ENCODE results near the gene SYT1.

Gene SYT1

GRCh38 chr12:79053394-79053793 is 188.8 kb downstream of the SYT1 start:
- Histone ChIP-seq H3K27ac (ENCODE audit: insufficient read depth, low read depth, low read length, poor library complexity, severe bottlenecking) (no peak overlapping the region), H3K27me3 (ENCODE audit: control insufficient read depth, insufficient read depth, low read length, poor library complexity, severe bottlenecking) (no peaks in the 10 kb centered on the region), H3K4me3 (ENCODE audit: insufficient read depth, low read depth, low read length) (no peak overlapping the region), H3K4me1 (ENCODE audit: control insufficient read depth, insufficient read depth, low read length) (no peaks in the 10 kb centered on the region), H3K36me3 (ENCODE audit: control insufficient read depth, insufficient read depth, low read length) (no peaks in the 10 kb centered on the region), H3K9me3 (ENCODE audit: control insufficient read depth, low read length) (no peaks in the 10 kb centered on the region)
- no CpG with 5 or more reads among the region's 3 CpGs for WGBS, 2 experiments

- WGBS, 2 experiments = 82 to 91% methylated on average over 2 to 3 of the region's 3 CpGs
- Histone ChIP-seq H3K4me3 (ENCODE audit: insufficient read depth, low read depth, low read length) (no peak overlapping the region), H3K9me3 (ENCODE audit: control insufficient read depth, low read length) (no peaks in the 10 kb centered on the region), H3K27ac (ENCODE audit: insufficient read depth, low read depth, low read length, poor library complexity, severe bottlenecking) (no peak overlapping the region), H3K4me1 (ENCODE audit: control insufficient read depth, insufficient read depth, low read length) (no peaks in the 10 kb centered on the region), H3K36me3 (ENCODE audit: control insufficient read depth, insufficient read depth, low read length) (no peaks in the 10 kb centered on the region), H3K27me3 (ENCODE audit: control insufficient read depth, insufficient read depth, low read length, poor library complexity, severe bottlenecking) (no peaks in the 10 kb centered on the region)
Measured at GRCh38 chr12:79055926-79056674, 191.5 kb downstream of the SYT1 start.

DNA sequence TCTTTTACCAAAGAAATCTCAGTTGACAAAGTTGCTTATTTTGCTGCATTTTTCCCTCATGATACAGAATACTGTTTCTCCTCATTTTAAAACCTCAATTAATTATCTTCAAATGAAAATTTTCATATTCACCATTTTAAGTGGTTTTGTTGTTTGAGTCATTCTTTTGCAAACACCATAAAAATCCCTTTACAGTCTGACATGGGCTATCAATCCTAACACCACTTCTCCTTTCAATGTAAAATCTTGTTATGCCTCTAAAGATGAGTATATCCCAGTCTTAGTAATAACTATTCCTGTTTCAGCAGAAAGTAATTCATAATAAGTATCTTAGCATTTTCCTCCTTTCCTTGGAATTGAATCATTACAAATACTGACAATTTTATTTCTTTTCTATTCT is 192.2 kb downstream of the SYT1 start:
- no peaks in the 10 kb centered on the region for H3K36me3 ChIP-seq (ENCODE audit: control insufficient read depth, insufficient read depth, low read length)
- H3K9me3 ChIP-seq (ENCODE audit: control insufficient read depth, low read length) = no peaks in the 10 kb centered on the region
- no peak overlapping the region for H3K4me3 ChIP-seq (ENCODE audit: insufficient read depth, low read depth, low read length)
- H3K27me3 ChIP-seq (ENCODE audit: control insufficient read depth, insufficient read depth, low read length, poor library complexity, severe bottlenecking) = no peaks in the 10 kb centered on the region
- H3K4me1 ChIP-seq (ENCODE audit: control insufficient read depth, insufficient read depth, low read length) = no peaks in the 10 kb centered on the region
- H3K27ac ChIP-seq (ENCODE audit: insufficient read depth, low read depth, low read length, poor library complexity, severe bottlenecking) = no peak overlapping the region

DNA sequence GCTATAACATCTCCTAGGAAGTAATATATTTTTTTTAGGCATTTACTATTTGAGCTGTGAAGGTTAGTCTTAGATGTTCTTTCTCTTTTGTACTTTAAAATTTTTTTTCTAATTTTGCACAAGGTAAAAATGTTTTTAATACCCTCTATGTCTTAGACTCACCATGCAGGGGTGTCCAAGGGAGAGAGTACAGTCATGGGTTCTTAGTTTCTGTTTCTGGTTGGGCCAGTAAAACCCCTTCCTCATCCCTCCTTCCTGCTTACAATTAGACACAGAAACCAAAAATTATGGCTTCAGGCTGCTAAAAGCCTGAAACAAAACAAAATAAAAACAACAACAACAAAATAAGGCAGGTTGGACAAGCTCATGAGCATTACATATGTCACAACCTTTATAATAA is 193.0 kb downstream of the SYT1 start:
- H3K36me3 ChIP-seq (ENCODE audit: control insufficient read depth, insufficient read depth, low read length) = no peaks in the 10 kb centered on the region
- no peak overlapping the region for H3K27ac ChIP-seq (ENCODE audit: insufficient read depth, low read depth, low read length, poor library complexity, severe bottlenecking)
- no peaks in the 10 kb centered on the region for H3K27me3 ChIP-seq (ENCODE audit: control insufficient read depth, insufficient read depth, low read length, poor library complexity, severe bottlenecking)
- H3K4me3 ChIP-seq (ENCODE audit: insufficient read depth, low read depth, low read length) = no peak overlapping the region
- H3K9me3 ChIP-seq (ENCODE audit: control insufficient read depth, low read length) = no peaks in the 10 kb centered on the region
- H3K4me1 ChIP-seq (ENCODE audit: control insufficient read depth, insufficient read depth, low read length) = no peaks in the 10 kb centered on the region

DNA sequence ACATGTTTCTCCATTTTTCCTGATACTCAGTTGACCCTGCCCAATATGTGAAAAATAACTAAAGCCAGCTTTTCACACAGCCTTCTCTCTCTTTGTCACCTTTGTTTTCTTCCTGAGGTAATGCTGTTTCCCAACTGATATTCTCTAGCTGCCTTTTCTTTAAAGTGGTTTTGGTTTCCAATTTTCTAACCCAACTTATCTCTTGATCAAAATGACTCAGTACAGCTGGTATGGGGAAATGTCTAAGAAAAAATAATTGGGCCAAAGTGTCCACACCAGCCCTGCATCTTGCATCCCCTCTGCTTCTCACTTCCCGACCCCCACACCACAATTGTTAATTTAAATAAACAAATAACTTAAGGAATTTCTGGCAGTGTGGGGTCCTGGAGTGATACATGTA is 193.8 kb downstream of the SYT1 start:
- H3K9me3 ChIP-seq (ENCODE audit: control insufficient read depth, low read length) = no peaks in the 10 kb centered on the region
- H3K27ac ChIP-seq (ENCODE audit: insufficient read depth, low read depth, low read length, poor library complexity, severe bottlenecking) = no peak overlapping the region
- no CpG with 5 or more reads among the region's 1 CpG for WGBS, 2 experiments
- H3K27me3 ChIP-seq (ENCODE audit: control insufficient read depth, insufficient read depth, low read length, poor library complexity, severe bottlenecking) = no peaks in the 10 kb centered on the region
- no peak overlapping the region for H3K4me3 ChIP-seq (ENCODE audit: insufficient read depth, low read depth, low read length)
- H3K36me3 ChIP-seq (ENCODE audit: control insufficient read depth, insufficient read depth, low read length) = no peaks in the 10 kb centered on the region
- H3K4me1 ChIP-seq (ENCODE audit: control insufficient read depth, insufficient read depth, low read length) = no peaks in the 10 kb centered on the region

DNA sequence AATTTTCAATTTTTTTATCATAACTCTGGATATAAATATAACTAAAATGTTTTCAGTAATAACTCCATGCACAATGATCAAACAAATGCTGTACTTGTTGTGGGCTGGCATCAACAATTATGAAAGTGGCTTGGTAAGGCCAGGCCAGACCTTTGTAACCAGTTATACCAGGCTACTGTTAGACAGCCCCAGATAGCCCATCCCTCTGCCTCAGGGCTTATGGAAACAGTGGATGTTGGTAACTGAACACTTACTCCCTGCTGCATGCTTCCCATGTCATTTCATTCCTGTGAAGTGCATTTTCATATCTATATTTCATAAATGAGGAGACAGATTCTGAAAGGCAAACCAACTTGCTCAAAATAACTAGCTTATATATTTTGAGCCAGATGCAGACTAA is 195.0 kb downstream of the SYT1 start:
- Histone ChIP-seq H3K27me3 (ENCODE audit: control insufficient read depth, insufficient read depth, low read length, poor library complexity, severe bottlenecking) (no peaks in the 10 kb centered on the region), H3K9me3 (ENCODE audit: control insufficient read depth, low read length) (no peaks in the 10 kb centered on the region), H3K27ac (ENCODE audit: insufficient read depth, low read depth, low read length, poor library complexity, severe bottlenecking) (no peak overlapping the region), H3K4me1 (ENCODE audit: control insufficient read depth, insufficient read depth, low read length) (no peaks in the 10 kb centered on the region), H3K36me3 (ENCODE audit: control insufficient read depth, insufficient read depth, low read length) (no peaks in the 10 kb centered on the region), H3K4me3 (ENCODE audit: insufficient read depth, low read depth, low read length) (no peak overlapping the region)

DNA sequence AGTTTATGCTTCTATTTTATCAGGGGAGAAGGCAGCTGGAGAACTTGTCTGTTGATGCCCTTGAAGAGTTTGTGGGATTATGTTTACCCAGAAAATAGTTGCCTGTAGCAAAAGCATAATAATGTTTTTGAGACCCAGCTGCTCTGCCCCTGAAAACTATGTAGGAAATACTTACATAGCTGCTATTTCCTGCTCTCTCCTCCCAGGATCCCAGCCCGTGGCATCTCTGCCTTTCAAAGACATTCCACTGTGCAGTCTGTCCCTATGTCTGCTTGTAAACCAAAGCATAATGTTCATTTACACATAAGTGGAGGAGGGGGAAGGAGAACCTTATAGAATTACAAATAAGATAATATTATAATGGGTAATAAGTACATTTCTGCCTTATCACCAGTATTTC is 198.7 kb downstream of the SYT1 start:
- Histone ChIP-seq H3K4me1 (ENCODE audit: control insufficient read depth, insufficient read depth, low read length) (no peaks in the 10 kb centered on the region), H3K4me3 (ENCODE audit: insufficient read depth, low read depth, low read length) (no peak overlapping the region), H3K36me3 (ENCODE audit: control insufficient read depth, insufficient read depth, low read length) (no peaks in the 10 kb centered on the region), H3K9me3 (ENCODE audit: control insufficient read depth, low read length) (no peaks in the 10 kb centered on the region), H3K27ac (ENCODE audit: insufficient read depth, low read depth, low read length, poor library complexity, severe bottlenecking) (no peak overlapping the region), H3K27me3 (ENCODE audit: control insufficient read depth, insufficient read depth, low read length, poor library complexity, severe bottlenecking) (no peaks in the 10 kb centered on the region)
- WGBS, 2 experiments = 55 to 71% methylated on average over 1 of the region's 1 CpG

DNA sequence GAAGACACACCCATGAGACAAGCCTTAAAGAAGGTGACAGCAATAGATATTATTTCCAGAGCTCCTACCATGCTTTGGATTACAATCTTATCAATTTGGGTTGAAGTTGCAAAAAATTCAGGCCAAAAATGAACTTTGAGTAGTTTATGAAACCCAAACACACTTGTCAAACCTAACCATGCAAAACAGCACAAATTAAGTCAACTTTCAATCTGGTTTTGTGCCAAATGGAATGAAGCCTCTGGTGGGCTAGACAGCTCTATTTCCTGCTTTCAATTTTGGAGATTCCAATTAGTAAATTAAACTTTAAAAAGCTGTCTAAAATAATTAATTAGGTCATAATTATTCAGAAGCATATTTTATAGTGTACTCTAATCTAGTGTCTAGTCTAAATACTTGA is 203.4 kb downstream of the SYT1 start:
- Histone ChIP-seq H3K4me1 (ENCODE audit: control insufficient read depth, insufficient read depth, low read length) (no peaks in the 10 kb centered on the region), H3K36me3 (ENCODE audit: control insufficient read depth, insufficient read depth, low read length) (no peaks in the 10 kb centered on the region), H3K27me3 (ENCODE audit: control insufficient read depth, insufficient read depth, low read length, poor library complexity, severe bottlenecking) (no peaks in the 10 kb centered on the region), H3K4me3 (ENCODE audit: insufficient read depth, low read depth, low read length) (no peak overlapping the region), H3K27ac (ENCODE audit: insufficient read depth, low read depth, low read length, poor library complexity, severe bottlenecking) (no peak overlapping the region), H3K9me3 (ENCODE audit: control insufficient read depth, low read length) (no peaks in the 10 kb centered on the region)

DNA sequence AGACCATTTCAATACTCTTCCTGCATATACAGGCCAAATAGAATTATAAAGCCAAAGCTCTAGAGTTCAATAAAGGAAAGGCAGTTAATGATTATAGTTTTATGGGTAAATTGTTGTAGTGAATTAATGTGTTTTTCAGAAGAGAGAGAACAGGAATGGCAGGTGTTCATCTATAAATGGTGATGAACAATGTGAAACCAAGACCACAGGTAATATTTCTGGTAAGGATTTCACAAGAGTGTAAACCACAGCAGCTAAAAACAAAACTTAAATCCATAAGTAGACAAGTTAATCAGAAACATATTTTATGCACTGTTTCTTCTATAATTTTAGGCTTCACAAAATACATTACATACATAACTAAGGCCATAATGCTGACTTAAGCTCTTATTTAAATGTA is 204.4 kb downstream of the SYT1 start:
- no peaks in the 10 kb centered on the region for H3K27me3 ChIP-seq (ENCODE audit: control insufficient read depth, insufficient read depth, low read length, poor library complexity, severe bottlenecking)

DNA sequence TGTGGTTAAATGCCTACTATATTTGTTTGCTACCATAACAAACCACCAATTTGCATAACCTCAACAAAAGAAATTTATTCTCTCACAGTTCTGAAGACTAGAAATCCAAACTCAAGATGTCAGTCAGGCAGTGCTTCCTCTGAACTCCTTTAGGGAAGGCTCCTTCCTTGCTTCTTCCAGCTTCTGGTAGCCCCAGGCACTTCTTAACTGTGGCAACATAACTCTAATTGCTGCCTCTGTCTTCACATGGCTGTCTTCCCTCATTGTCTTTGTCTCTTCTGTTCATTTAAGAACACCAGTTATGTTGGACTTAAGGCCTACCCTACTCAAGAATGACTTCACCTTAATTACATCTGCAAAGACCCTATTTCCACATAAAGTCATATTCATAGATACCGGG is 206.9 kb downstream of the SYT1 start:
- H3K27me3 ChIP-seq (ENCODE audit: control insufficient read depth, insufficient read depth, low read length, poor library complexity, severe bottlenecking) = no peaks in the 10 kb centered on the region
- H3K27ac ChIP-seq (ENCODE audit: insufficient read depth, low read depth, low read length, poor library complexity, severe bottlenecking) = no peak overlapping the region
- H3K4me1 ChIP-seq (ENCODE audit: control insufficient read depth, insufficient read depth, low read length) = no peaks in the 10 kb centered on the region
- H3K36me3 ChIP-seq (ENCODE audit: control insufficient read depth, insufficient read depth, low read length) = no peaks in the 10 kb centered on the region
- H3K9me3 ChIP-seq (ENCODE audit: control insufficient read depth, low read length) = no peaks in the 10 kb centered on the region
- 100% methylated on average over 1 of the region's 1 CpG for WGBS, 2 experiments
- no peak overlapping the region for H3K4me3 ChIP-seq (ENCODE audit: insufficient read depth, low read depth, low read length)

More for the DNA sequence above, 204.4 kb downstream of the SYT1 start:
- Histone ChIP-seq H3K36me3 (ENCODE audit: control insufficient read depth, insufficient read depth, low read length) (no peaks in the 10 kb centered on the region), H3K4me1 (ENCODE audit: control insufficient read depth, insufficient read depth, low read length) (no peaks in the 10 kb centered on the region), H3K9me3 (ENCODE audit: control insufficient read depth, low read length) (no peaks in the 10 kb centered on the region), H3K4me3 (ENCODE audit: insufficient read depth, low read depth, low read length) (no peak overlapping the region), H3K27ac (ENCODE audit: insufficient read depth, low read depth, low read length, poor library complexity, severe bottlenecking) (no peak overlapping the region)

GRCh38 chr12:79073506-79073905 is 208.9 kb downstream of the SYT1 start:
- H3K4me3 ChIP-seq (ENCODE audit: insufficient read depth, low read depth, low read length) = no peak overlapping the region
- H3K4me1 ChIP-seq (ENCODE audit: control insufficient read depth, insufficient read depth, low read length) = no peaks in the 10 kb centered on the region
- H3K27me3 ChIP-seq (ENCODE audit: control insufficient read depth, insufficient read depth, low read length, poor library complexity, severe bottlenecking) = no peaks in the 10 kb centered on the region
- H3K9me3 ChIP-seq (ENCODE audit: control insufficient read depth, low read length) = no peaks in the 10 kb centered on the region
- no peaks in the 10 kb centered on the region for H3K36me3 ChIP-seq (ENCODE audit: control insufficient read depth, insufficient read depth, low read length)
- H3K27ac ChIP-seq (ENCODE audit: insufficient read depth, low read depth, low read length, poor library complexity, severe bottlenecking) = no peak overlapping the region
- 91 to 95% methylated on average over 2 of the region's 2 CpGs for WGBS, 2 experiments

All from ectodermal cell (in vitro differentiated cells).